Epithelial cell of proximal tubule (primary cell): ENCODE data around the gene YES1. TPM values are rescaled to one million over a fixed set of nuclear protein-coding genes. Genes with fewer than 3 reads are reported as not detected.

Experiments used
- DNase-seq: peaks from one replicate; pipeline ENCODE4 v3.0.0-alpha.2; 2011; ENCODE audit warnings: low read depth
- H3K4me3 ChIP-seq: 2 replicates; pipeline ENCODE4 v1.5.1; 2011; ENCODE audit warnings: low read depth, mild to moderate bottlenecking, low read length
- total RNA-seq: library from RNA; depleted of rRNA; stranded (reverse); fragments of >200 nt; gene quantifications from 2 replicates; pipeline ENCODE4 v1.2.3, GENCODE V29; 2015
- TF ChIP-seq, protein P1 (sequence below): conservative IDR thresholded peaks from 2 replicates; pipeline ENCODE4 v1.5.1; 2012; ENCODE audit warnings: low read depth, mild to moderate bottlenecking, low read length

YES1 gene
- 109 and 130 TPM in 2 replicates for total RNA-seq

DNA sequence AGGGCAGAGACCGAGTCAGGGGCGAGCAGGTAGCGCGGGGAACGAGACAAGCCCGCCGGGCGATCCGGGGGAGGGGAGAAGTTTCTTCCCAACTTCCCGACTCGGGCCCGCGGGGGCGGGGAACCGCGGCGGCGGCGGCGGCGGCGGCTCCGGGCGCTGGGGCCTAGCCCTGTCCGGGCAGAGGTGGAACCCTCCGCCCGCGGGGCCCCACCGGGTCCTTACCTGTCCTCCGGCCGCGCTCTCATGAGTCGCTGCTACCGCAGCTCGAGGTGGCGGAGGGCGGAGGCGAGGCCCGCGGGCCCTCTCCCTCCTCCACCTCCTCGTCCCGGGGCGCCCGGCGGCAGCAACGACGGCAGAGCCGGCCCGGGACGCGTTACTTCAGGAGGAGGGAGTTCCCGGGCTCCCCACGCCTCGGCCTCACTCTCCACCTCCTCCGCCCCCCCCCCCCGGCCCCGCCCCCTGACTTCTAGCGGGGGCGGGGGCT is at the start of gene YES1:
YES1 (minus strand) TSS at position 351 of the 484 bp plus-strand sequence. CDS start 55,415 bp downstream, outside the sequence.
- peak within 1 kb of the TSS; percentile 98 for H3K4me3 ChIP-seq
- DNase-seq: no peak
- TF ChIP-seq, protein P1, sequence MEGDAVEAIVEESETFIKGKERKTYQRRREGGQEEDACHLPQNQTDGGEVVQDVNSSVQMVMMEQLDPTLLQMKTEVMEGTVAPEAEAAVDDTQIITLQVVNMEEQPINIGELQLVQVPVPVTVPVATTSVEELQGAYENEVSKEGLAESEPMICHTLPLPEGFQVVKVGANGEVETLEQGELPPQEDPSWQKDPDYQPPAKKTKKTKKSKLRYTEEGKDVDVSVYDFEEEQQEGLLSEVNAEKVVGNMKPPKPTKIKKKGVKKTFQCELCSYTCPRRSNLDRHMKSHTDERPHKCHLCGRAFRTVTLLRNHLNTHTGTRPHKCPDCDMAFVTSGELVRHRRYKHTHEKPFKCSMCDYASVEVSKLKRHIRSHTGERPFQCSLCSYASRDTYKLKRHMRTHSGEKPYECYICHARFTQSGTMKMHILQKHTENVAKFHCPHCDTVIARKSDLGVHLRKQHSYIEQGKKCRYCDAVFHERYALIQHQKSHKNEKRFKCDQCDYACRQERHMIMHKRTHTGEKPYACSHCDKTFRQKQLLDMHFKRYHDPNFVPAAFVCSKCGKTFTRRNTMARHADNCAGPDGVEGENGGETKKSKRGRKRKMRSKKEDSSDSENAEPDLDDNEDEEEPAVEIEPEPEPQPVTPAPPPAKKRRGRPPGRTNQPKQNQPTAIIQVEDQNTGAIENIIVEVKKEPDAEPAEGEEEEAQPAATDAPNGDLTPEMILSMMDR: no peak

DNA sequence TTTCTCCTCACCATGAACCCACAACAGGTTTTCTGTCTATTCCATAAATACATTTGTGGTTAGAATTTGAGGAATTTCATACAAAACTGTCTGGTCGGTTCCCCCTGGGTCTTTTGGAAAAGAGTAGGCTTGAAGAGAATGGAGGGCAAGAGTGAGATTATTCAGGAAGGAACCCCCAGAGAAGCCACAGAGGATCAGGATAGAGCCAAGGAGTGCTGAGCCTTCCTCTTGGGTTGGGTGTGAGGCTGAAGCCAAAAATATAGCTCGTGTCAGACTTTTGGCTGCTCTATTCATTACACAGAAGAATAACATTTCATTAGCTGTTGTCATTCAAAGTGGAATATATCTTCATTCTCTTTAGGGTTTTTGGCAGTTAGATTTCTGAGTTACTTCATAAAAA is 45.9 kb upstream of the YES1 start:
- no peak for DNase-seq
- TF ChIP-seq, protein P1: no peak
- no peak overlapping the region for H3K4me3 ChIP-seq

DNA sequence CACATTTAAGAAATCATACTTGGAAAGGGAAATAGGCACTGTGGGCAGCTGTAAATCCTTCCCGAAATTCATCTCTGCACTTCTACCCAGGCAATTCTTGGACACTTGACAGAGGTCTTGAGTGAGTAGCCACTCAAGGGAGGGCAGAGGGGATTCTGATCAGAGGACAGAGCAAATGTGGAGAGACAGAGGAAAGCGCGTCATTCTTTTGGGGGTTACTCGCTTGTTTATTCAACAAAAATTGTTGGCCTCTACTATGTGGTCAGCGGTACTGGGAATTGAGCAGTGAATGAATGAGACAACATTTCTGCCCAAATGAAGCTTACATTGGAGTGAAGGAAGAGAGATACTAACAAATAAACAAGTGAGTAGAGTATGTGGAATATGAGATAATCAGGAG is 41.4 kb upstream of the YES1 start:
- TF ChIP-seq, protein P1: no peak
- DNase-seq: no peak
- H3K4me3 ChIP-seq: no peak overlapping the region

DNA sequence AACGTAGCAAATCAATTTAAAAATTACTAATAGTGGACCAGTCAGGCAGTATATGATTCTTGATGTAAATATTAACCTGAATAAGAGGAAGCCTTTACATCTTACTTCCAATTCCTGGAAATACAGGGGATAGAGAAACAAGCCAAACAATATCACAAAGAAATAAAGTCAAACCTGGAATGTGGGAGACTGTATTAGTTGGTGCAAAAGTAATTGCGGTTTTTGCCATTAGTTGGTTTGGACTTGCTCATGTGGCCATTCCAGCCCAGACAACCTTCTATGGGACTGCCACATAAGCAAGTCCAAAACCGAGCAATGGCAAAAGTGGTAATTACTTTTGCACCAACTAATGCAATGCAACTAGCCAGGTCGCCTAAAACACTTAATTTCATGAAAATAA is 38.9 kb upstream of the YES1 start:
- TF ChIP-seq, protein P1: no peak
- no peak for DNase-seq
- H3K4me3 ChIP-seq: no peak overlapping the region

DNA sequence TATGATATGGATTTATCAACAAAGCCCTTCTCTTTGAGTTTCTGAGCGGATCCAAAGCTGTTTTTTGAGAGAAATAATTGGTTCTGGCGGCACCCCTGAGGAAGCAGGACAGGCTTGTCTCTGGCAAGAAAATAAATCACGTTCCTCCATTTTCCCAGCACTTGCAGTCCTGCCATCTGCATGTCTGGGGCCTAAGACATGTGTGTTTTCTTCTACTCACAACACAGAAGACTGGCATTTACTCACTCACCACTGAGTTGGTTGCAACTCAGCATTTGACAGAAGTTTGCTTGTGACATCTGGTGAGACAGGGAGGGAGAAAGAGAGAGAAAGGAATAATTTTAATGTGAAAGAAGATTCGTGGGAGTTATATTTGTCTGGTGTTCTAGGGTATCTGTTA is 37.0 kb upstream of the YES1 start:
- TF ChIP-seq, protein P1: no peak

DNA sequence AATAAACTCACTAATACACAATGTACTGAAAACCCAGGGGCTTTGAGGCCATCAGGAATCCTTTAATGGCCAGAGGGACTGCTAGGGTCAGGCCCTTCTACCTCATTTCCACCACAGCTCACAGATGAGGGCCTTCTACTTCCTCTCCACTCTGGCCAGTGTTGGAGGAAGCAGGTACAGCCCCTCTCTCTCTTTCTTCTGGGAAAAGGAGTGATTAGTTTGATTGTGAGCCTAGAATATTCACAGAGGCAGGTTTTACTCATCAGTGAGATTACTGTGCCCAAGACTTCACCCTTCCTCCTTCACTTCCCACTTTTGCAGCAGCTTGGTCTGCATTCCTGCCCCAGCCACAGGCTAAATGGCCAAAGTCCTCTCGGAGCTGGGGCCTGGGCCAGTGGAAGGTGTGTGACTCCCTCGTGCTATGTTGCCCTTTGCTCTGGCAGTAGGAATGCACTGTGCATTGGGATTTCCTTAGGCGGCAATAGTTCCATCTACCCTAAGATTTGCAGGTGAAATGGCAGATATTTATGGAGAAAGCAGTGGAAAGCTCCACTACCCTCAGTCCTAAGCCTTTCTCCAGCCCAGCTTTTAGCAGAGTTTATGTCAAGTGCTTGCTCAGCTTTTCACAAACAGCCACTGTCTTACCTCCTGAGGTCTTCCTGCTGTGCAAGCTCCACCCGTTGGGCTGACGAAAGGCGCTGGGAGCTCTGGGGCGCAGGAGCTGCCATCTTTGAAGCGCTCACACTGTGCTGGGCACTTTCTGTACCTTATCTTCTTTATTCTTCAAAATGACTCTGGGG is 36.2 kb upstream of the YES1 start:
- H3K4me3 ChIP-seq: no peak overlapping the region
- TF ChIP-seq, protein P1: no peak
- DNase-seq: no peak

More for the DNA sequence above, 37.0 kb upstream of the YES1 start:
- no peak for DNase-seq
- H3K4me3 ChIP-seq: no peak overlapping the region
